HL-60 (cell line): ENCODE data around the gene HAT1.

Experiments used
- DNase-seq, 2 experiments: peaks; one replicate each; pipeline ENCODE4 v3.0.0-alpha.2; 2010 to 2020; ENCODE audit warnings: low read depth in 1 of 2, low spot score in 1 of 2
- H3K27ac ChIP-seq: fragments of 250-450 bp; sonication (Bioruptor Pico); replicated peaks from 2 replicates; pipeline ENCODE4 v1.5.1; 2020; ENCODE audit warnings: mild to moderate bottlenecking, moderate library complexity
- H3K27me3 ChIP-seq: fragments of 250-450 bp; sonication (Bioruptor Pico); 2 replicates; pipeline ENCODE4 v1.5.1; 2021; ENCODE audit warnings: mild to moderate bottlenecking, moderate library complexity; ENCODE audit not compliant: insufficient read depth, poor library complexity, severe bottlenecking
- H3K4me3 ChIP-seq: replicated peaks from 2 replicates; pipeline ENCODE4 v1.5.1; 2011; ENCODE audit warnings: mild to moderate bottlenecking, control low read depth, low read length; ENCODE audit not compliant: insufficient read depth
- CTCF ChIP-seq: IDR thresholded peaks from one replicate; pipeline ENCODE4 v1.5.1; 2011; ENCODE audit warnings: low read length, control low read depth, inconsistent platforms; ENCODE audit not compliant: insufficient read depth
- GABPA ChIP-seq: IDR thresholded peaks from 2 replicates; pipeline ENCODE4 v1.6.1; 2012; ENCODE audit warnings: low read depth
- POLR2AphosphoS5 ChIP-seq: IDR thresholded peaks from 2 replicates; pipeline ENCODE4 v1.6.1; 2012; ENCODE audit warnings: low read depth
- REST ChIP-seq: IDR thresholded peaks from 2 replicates; pipeline ENCODE4 v1.6.1; 2012; ENCODE audit warnings: low read depth; ENCODE audit not compliant: insufficient replicate concordance
- SPI1 ChIP-seq: IDR thresholded peaks from 2 replicates; pipeline ENCODE4 v1.6.1; 2012; ENCODE audit warnings: low read depth, mild to moderate bottlenecking, borderline replicate concordance

Gene HAT1

GRCh38 chr2:171939058-171939742 lies 16.9 kb downstream of the HAT1 start:
- H3K27me3 ChIP-seq = no peaks in the 10 kb centered on the region
- no peak for TF ChIP-seq POLR2AphosphoS5
- TF ChIP-seq REST = no peak
- no peak for TF ChIP-seq SPI1
- TF ChIP-seq CTCF = no peak
- no peak for TF ChIP-seq GABPA
- no peak for DNase-seq
- peak overlapping the region; percentile 35 for H3K27ac ChIP-seq
- H3K4me3 ChIP-seq = no peak overlapping the region

- Histone ChIP-seq H3K4me3 (no peak overlapping the region), H3K27me3 (no peaks in the 10 kb centered on the region), H3K27ac (peak overlapping the region; percentile 21; the same call in 1 of the 2 replicates)
- TF ChIP-seq POLR2AphosphoS5 = no peak
- no peak for TF ChIP-seq CTCF
- no peak for TF ChIP-seq REST
- TF ChIP-seq GABPA = no peak
- no peak for TF ChIP-seq SPI1
- peak in 1 of 2 experiments; percentile 62 for DNase-seq
These were observed 17.4 kb downstream of the HAT1 start for GRCh38 chr2:171939743-171940071.

- TF ChIP-seq REST (no peak), SPI1 (no peak), POLR2AphosphoS5 (no peak), GABPA (no peak), CTCF (no peak)
- no peaks in the 10 kb centered on the region for H3K27me3 ChIP-seq
- H3K4me3 ChIP-seq = no peak overlapping the region
- no peak overlapping the region for H3K27ac ChIP-seq
- no peak for DNase-seq
These were observed 19.0 kb downstream of the HAT1 start for GRCh38 chr2:171941316-171941699.
